Neural progenitor cell (in vitro differentiated cells): ENCODE data around the gene SLC25A17. TPM values are rescaled to one million over a fixed set of nuclear protein-coding genes. Genes with fewer than 3 reads are reported as not detected.
A peak's percentile ranks its signal among the peaks of the same experiment; 100 is the strongest.
"Not testable (repeated sequence)": the region's sequence is repeated elsewhere in the genome, so short reads cannot be mapped to it uniquely, and the experiment has no call there.

Source experiments
- DNase-seq: peaks from one replicate; pipeline ENCODE4 v3.0.0-alpha.2; 2016; ENCODE audit warnings: low spot score
- H2AFZ ChIP-seq: fragments of 200-600 bp; sonication (generic); replicated peaks from 2 replicates; pipeline ENCODE4 v1.6.1; 2016; ENCODE audit warnings: antibody characterized with exemption
- H3F3A ChIP-seq: fragments of 200-600 bp; sonication (generic); 2 replicates; pipeline ENCODE4 v1.6.1; 2016; ENCODE audit warnings: antibody characterized with exemption, low read depth
- H3K27ac ChIP-seq: fragments of 200-600 bp; sonication (generic); 2 replicates; pipeline ENCODE4 v1.5.1; 2016; ENCODE audit warnings: mild to moderate bottlenecking
- H3K27me3 ChIP-seq: fragments of 200-600 bp; sonication (generic); 2 replicates; pipeline ENCODE4 v1.6.1; 2016; ENCODE audit warnings: mild to moderate bottlenecking, moderate library complexity
- H3K36me3 ChIP-seq: fragments of 200-600 bp; sonication (generic); 2 replicates; pipeline ENCODE4 v1.5.1; 2016
- H3K4me1 ChIP-seq: fragments of 200-600 bp; sonication (generic); 2 replicates; pipeline ENCODE4 v1.6.1; 2016; ENCODE audit warnings: mixed run types
- H3K4me2 ChIP-seq: fragments of 200-600 bp; sonication (generic); 2 replicates; pipeline ENCODE4 v1.6.1; 2016
- H3K4me3 ChIP-seq: fragments of 200-600 bp; sonication (generic); 2 replicates; pipeline ENCODE4 v1.5.1; 2016
- H3K79me2 ChIP-seq: fragments of 200-600 bp; sonication (generic); 2 replicates; pipeline ENCODE4 v1.6.1; 2016; ENCODE audit warnings: low read depth
- H3K9ac ChIP-seq: fragments of 200-600 bp; sonication (generic); 2 replicates; pipeline ENCODE4 v1.6.1; 2016
- H3K9me3 ChIP-seq: fragments of 200-600 bp; sonication (generic); 2 replicates; pipeline ENCODE4 v1.5.1; 2016; ENCODE audit warnings: low read depth
- H4K20me1 ChIP-seq: fragments of 200-600 bp; sonication (generic); 2 replicates; pipeline ENCODE4 v1.6.1; 2016; ENCODE audit warnings: low read depth
- H3K27ac Mint-ChIP-seq: 3 replicates; pipeline ENCODE4 v1.8.0; 2021; ENCODE audit warnings: mixed read lengths
- H3K27me3 Mint-ChIP-seq: 2 replicates; pipeline ENCODE4 v1.8.0; 2022; ENCODE audit warnings: low read depth, mild to moderate bottlenecking, inconsistent platforms, moderate library complexity, mixed read lengths; ENCODE audit not compliant: insufficient read depth
- H3K36me3 Mint-ChIP-seq: 3 replicates; pipeline ENCODE4 v1.8.0; 2021; ENCODE audit warnings: mixed read lengths
- H3K4me1 Mint-ChIP-seq: 3 replicates; pipeline ENCODE4 v1.8.0; 2021; ENCODE audit warnings: mixed read lengths
- H3K4me3 Mint-ChIP-seq: 3 replicates; pipeline ENCODE4 v1.8.0; 2021; ENCODE audit warnings: mild to moderate bottlenecking, moderate library complexity, mixed read lengths
- H3K9me3 Mint-ChIP-seq: 3 replicates; pipeline ENCODE4 v1.8.0; 2020; ENCODE audit warnings: mixed read lengths
- CTCF ChIP-seq: fragments of 200-600 bp; sonication (generic); IDR thresholded peaks from 2 replicates; pipeline ENCODE4 v1.5.1; 2017; ENCODE audit warnings: antibody characterized with exemption, mild to moderate bottlenecking
- EZH2 ChIP-seq: fragments of 200-600 bp; sonication (generic); IDR thresholded peaks from 2 replicates; pipeline ENCODE4 v1.6.1; 2017; ENCODE audit warnings: antibody characterized with exemption, mild to moderate bottlenecking, moderate library complexity
- EZH2phosphoT487 ChIP-seq: fragments of 200-600 bp; sonication (generic); IDR thresholded peaks from 2 replicates; pipeline ENCODE4 v1.6.1; 2017; ENCODE audit warnings: antibody characterized with exemption
- microRNA-seq: library from miRNA; unstranded; fragments of <30 nt; microRNA quantifications from one replicate; pipeline ENCODE4, GENCODE V29; 2016
- small RNA-seq: library from RNA; depleted of rRNA; stranded (forward); fragments of <200 nt; gene quantifications from one replicate; pipeline ENCODE3, GENCODE V24; 2015
- total RNA-seq: library from RNA; depleted of rRNA; stranded (reverse); fragments of >200 nt; gene quantifications from 2 replicates; pipeline ENCODE4 v1.2.3, GENCODE V29; 2015; ENCODE audit warnings: low replicate concordance

The SLC25A17 gene
- total RNA-seq, 1 donor from 2014 or later = 31.7 TPM

GRCh38 chr22:40720538-40721256 is 98.4 kb downstream of the SLC25A17 start:
- Histone ChIP-seq H3K9ac (no peak overlapping the region), H3K27ac (no peak overlapping the region), H3K4me1 (peaks cover 18% of the 10 kb centered on the region), H3K4me3 (no peak overlapping the region), H3K4me2 (peak overlapping the region; percentile 35), H3K9me3 (no peaks in the 10 kb centered on the region), H3K79me2 (no peaks in the 10 kb centered on the region), H3K27me3 (no peaks in the 10 kb centered on the region), H3F3A (peaks cover 15% of the 10 kb centered on the region), H3K36me3 (no peaks in the 10 kb centered on the region), H2AFZ (no peak overlapping the region), H4K20me1 (no peaks in the 10 kb centered on the region)
- H3K4me3 Mint-ChIP-seq = peak overlapping the region; percentile 52
- no peak for DNase-seq
- peaks cover 42% of the 10 kb centered on the region for H3K27me3 Mint-ChIP-seq
- peaks cover 5% of the 10 kb centered on the region for H3K9me3 Mint-ChIP-seq
- no peak for TF ChIP-seq EZH2phosphoT487
- no peak for TF ChIP-seq EZH2
- TF ChIP-seq CTCF = no peak
- H3K36me3 Mint-ChIP-seq = no peaks in the 10 kb centered on the region
- peaks cover 40% of the 10 kb centered on the region for H3K4me1 Mint-ChIP-seq
- peak overlapping the region; percentile 82 for H3K27ac Mint-ChIP-seq

GRCh38 chr22:40720156-40720537 is 99.0 kb downstream of the SLC25A17 start:
- peaks cover 20% of the 10 kb centered on the region for H3F3A ChIP-seq
- not testable (repeated sequence) for H3K4me2 ChIP-seq, H3K4me3 ChIP-seq, H3K79me2 ChIP-seq, H3K9me3 Mint-ChIP-seq, H3K36me3 Mint-ChIP-seq, H3K27me3 ChIP-seq, DNase-seq, H3K27ac ChIP-seq, H2AFZ ChIP-seq, H3K36me3 ChIP-seq, H3K9me3 ChIP-seq, H4K20me1 ChIP-seq, H3K9ac ChIP-seq
- peaks cover 41% of the 10 kb centered on the region for H3K27me3 Mint-ChIP-seq
- peak overlapping the region; percentile 65 for H3K4me3 Mint-ChIP-seq
- peaks cover 44% of the 10 kb centered on the region for H3K4me1 Mint-ChIP-seq
- peak overlapping the region; percentile 98 for H3K27ac Mint-ChIP-seq
- peaks cover 18% of the 10 kb centered on the region for H3K4me1 ChIP-seq

Small RNA genes lying within 50 kb of the gene (microRNA-seq; reads per million reads assigned to microRNA genes)
- not detected for gene MIR4766

Small RNA genes lying within 50 kb of the gene (small RNA-seq; reads per million reads assigned to genes)
- gene JTBP1 (not detected), gene MIR4766 (not detected)

Other genes with a start within 250 kb of the SLC25A17 start
- gene MRTFA, start 182.6 kb downstream of the SLC25A17 start, total RNA-seq = 11.3 and 40.9 TPM in 2 replicates
- gene MCHR1, start 139.9 kb downstream of the SLC25A17 start, total RNA-seq = 0.45 and 2.1 TPM in 2 replicates
- 213 and 310 TPM in 2 replicates for gene ST13, start 37.3 kb upstream of the SLC25A17 start, total RNA-seq
- gene XPNPEP3, start 37.8 kb upstream of the SLC25A17 start, total RNA-seq = 18.0 and 21.4 TPM in 2 replicates
- not detected in 2 replicates for gene DNAJB7, start 42.8 kb upstream of the SLC25A17 start, total RNA-seq
- gene RBX1, start 132.0 kb upstream of the SLC25A17 start, total RNA-seq = 77.8 and 117 TPM in 2 replicates